GOT3 (cell line): ENCODE measurements around the gene OR10G6.
"Not testable (repeated sequence)": the region's sequence is repeated elsewhere in the genome, so short reads cannot be mapped to it uniquely, and the experiment has no call there.

Source experiments
- DNase-seq: peaks from one replicate; lab custom pipeline; 2025; ENCODE audit warnings: mixed read lengths; lab: John Stamatoyannopoulos, UW

Gene OR10G6, protein sequence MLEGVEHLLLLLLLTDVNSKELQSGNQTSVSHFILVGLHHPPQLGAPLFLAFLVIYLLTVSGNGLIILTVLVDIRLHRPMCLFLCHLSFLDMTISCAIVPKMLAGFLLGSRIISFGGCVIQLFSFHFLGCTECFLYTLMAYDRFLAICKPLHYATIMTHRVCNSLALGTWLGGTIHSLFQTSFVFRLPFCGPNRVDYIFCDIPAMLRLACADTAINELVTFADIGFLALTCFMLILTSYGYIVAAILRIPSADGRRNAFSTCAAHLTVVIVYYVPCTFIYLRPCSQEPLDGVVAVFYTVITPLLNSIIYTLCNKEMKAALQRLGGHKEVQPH

DNA sequence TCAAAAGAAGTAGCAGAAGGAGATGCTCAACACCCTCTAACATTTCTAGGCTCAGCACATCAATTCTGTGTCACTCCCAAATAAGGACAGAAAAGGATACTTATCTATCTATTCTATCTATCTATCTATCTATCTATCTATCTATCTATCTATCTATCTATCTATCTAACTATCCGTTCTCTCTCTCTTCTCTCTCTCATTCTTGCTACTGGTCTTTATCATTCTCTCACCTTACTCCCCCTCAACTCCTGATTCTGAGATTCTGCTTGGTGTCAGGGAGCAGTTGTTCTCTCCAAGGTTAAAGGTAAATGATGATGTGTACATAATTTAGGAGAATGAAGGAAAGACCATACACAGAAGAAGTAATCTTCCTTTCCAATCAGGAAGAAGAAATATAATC, at the start of gene OR10G6:
Gene OR10G6, minus strand, starts transcription at position 43 of the 400 bp plus-strand sequence. Its CDS starts 0 bp downstream, at position 43.
- no peak for DNase-seq

DNA sequence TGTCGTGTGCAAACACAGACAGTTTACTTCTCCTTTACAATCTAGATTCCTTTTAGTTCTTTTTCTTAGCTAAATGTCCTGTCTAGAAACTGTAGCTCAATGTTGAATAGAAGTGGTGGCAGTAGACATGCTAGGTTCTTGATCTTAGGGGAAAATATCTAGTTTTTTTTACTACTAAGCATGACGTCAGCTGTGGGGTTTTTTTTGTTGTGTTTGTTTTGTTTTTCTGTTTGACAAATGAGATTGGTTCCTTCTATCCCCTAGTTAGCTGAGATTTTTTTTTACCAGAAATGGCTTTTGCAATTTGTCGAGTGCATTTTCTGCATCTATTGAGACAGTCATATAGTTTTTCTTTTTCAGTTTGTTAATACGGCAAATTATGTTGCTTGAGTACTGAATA, 48.5 kb upstream of the OR10G6 start:
- no peak for DNase-seq

DNA sequence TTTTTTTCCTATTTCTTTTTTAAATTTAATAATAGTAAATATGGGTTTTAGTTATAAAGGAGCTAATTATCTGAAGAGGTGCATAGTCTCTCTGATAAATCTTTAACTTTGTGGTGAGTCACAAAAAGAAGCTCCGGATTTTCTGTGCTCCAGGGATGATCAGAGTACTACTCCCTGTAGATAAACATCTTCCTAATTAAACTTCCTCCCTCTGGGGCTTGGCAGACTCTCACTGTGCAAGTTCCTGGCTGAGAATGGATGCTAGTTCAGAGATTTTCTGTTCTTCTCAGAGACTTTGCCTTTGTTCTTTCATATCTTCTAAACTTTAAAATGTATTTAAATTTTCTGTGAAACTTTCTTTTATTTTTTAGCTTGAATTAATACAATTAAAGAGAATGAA, 46.3 kb upstream of the OR10G6 start, which contains the start of gene OR10G7:
Gene OR10G7, minus strand, starts transcription at position 72 of the 400 bp plus-strand sequence. CDS start 2,324 bp downstream, outside the sequence.
- no peak for DNase-seq

DNA sequence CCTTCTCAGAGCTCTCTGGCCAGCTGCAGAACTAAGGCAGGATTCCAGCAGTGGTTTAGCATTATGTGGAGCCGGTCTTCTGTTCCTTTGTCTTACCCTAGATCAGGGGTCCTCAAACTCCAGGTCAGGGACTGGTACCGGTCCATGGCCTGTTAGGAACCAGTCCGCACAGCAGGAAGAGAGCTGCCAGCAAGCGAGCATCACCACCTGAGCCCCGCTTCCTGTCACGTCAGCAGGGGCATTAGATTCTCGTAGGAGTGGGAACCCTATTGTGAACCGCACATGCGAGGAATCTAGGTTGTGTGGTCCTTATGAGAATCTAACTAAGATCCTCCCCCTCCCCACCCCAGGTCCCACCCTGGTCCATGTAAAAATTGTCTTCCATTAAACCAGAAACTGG, 44.6 kb upstream of the OR10G6 start:
- DNase-seq, result no peak

DNA sequence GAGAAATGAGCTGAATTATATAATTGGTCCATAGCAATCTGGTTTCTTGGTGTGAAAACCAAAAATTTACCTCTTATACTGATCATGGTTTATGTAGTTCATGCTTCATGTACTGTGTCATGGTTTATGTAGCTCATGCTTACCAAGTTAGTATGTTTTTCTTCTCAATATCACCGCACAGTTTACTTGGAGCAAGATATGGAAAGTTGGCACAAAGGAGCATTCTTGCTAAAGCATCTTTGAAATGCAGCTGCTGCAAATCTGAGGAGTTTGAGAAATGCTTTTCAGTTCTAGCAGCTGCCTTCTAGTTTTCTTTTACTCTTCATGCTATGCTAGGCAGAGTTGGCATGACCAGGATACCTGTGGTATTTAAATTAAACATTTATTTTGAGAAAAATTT, 41.7 kb upstream of the OR10G6 start:
- no peak for DNase-seq

DNA sequence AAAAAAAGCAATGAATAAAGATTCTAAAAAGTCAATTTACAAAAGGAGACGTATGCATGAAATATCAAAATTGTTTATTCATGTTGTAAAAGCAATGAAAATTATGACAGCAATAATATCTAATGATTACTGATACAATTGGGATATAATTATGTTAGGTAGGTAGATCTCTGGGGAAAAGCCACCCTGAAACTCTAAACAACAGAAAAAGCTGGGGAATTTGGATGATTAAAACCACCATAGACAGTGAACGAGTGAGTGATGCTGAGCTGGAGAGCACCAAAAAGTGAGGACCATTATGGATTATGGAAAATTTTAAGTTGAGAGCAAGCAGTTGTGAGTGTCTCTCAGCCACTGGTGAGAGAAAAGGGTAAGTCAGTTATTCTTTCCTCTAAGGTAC, 31.5 kb upstream of the OR10G6 start, which contains the start of gene OR10G8:
Gene OR10G8, plus strand, starts transcription at position 301 of the 400 bp plus-strand sequence. CDS start 2,825 bp downstream, outside the sequence.
- no peak for DNase-seq

DNA sequence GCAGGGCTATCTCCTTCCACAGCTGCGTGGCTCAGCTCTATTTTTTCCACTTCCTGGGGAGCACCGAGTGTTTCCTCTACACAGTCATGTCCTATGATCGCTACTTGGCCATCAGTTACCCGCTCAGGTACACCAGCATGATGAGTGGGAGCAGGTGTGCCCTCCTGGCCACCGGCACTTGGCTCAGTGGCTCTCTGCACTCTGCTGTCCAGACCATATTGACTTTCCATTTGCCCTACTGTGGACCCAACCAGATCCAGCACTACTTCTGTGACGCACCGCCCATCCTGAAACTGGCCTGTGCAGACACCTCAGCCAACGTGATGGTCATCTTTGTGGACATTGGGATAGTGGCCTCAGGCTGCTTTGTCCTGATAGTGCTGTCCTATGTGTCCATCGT, 20.9 kb upstream of the OR10G6 start:
- DNase-seq, result not testable (repeated sequence)

DNA sequence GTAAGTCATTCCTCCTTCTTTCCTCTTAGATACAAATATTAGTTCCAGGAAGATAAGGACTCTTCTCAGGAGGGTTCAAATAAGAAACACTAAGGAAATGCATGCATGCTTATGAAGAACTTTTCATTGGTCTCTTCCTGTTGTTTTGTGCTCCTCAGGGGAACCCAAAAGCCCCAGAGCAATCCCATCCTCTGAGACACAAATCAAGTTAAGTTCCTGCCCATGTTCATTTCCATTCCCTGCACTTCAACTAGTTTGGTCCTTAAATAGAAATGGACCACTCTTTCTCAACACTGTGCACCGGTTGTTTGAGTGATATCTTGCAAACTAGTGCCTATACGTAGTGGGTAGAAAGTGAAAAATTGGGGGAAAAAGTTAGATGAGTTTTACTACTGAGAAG, 17.7 kb upstream of the OR10G6 start, which contains the start of gene OR10G4:
Gene OR10G4, plus strand, starts transcription at position 301 of the 400 bp plus-strand sequence. CDS start 2,578 bp downstream, outside the sequence.
- DNase-seq, result no peak

DNA sequence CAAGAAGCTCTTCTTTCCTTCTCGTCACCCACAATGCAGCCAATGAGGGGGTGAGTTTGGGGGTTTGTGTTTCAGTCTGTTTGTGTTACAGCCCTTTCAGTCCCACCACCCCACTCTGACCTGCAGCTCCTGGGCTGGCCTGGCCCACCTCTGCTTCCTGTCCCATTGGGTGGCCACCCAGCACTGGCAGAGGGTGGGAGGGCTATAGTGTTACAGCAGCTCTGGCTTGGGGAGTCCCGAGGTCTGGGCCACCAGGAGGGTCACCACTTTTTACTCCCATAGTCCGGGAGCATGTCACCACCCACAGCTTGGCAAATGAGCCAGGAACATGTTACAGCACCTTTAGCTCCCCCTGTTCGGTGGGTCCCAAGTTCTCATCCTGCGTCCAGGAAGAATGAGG, 15.7 kb downstream of the OR10G6 start:
- no peak for DNase-seq

DNA sequence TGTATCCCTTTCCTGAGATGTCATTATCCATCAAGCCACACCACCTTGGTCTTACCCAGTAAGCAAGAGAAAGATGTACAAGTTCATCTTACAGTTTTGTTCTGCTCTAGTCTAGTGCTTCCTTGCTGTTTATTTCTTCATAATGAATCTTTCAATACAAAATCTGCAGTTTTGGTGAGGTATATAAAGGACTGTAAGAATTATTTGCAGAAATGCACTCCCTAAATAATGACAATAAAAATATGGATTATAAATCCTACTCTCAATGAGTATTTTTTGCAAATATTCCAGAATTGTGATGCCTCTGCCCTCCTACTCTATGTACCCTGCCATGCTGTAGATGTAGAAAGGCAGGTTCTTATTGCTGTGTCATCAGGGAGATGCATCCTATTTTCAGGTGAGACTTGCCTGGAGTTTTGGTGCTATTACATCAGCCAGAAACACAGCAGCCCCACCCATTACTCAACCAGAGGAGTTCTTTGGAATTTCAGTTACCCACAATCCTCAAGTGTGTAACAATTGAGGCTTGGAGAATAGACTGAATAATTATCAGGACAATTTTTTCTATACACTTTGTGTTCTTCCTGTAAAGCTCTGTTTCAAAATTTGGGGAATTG, 17.1 kb downstream of the OR10G6 start, which contains the start of gene OR10S1:
Gene OR10S1, minus strand, starts transcription at position 51 of the 617 bp plus-strand sequence. CDS start 117 bp downstream, outside the sequence.
- no peak for DNase-seq

DNA sequence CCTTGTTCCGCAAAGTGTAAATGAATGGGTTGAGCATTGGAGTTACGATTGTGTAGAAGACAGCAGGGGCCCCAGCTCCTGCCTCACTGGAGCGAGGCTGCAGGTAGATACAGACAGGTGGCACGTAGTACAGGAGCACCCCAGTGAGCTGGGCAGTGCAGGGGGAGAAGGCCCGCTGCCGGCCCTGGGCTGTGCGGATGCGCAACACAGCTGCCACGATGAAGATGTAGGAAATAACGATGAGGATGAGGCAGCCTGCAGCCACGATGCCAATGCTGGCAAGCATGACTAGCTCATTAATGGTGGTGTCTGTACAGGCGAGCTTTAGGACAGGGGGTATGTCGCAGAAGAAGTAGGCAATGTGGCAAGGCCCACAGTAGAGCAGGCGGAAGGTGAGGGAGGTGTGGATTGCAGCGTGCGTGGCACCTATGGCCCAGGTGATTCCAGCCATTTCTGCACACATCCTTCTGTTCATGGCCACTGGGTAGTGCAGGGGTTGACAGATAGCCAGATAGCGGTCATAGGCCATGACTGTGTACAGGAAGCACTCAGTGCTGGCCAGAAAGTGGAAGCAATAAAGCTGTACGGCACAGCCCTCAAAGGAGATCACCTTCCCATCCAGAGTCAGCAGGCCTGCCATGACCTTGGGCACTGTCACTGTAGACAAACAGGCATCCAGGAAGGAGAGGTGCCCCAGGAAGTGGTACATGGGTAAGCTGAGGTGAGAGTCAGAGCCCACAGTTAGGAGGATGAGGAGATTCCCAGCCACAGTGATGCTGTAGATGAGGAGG, 18.0 kb downstream of the OR10G6 start:
- DNase-seq, result no peak

DNA sequence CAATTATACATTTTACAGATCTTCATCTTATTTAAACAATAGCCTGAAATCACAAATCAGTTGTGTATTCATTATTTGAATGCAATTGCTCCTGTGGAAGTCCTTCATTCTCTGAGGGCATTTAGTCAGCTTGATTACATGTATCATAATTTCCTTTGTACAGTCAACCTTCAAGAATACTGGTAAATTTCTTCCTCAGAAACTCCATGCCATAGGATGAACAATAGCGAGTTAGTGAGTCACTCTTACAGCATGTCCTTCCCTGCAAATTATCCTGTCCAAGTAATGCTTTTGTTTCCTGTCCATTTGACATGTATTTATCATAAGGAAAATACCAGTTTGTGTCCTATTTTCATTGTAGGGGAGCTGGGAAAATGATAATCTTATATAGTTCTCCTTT, 21.1 kb downstream of the OR10G6 start:
- DNase-seq, result no peak

DNA sequence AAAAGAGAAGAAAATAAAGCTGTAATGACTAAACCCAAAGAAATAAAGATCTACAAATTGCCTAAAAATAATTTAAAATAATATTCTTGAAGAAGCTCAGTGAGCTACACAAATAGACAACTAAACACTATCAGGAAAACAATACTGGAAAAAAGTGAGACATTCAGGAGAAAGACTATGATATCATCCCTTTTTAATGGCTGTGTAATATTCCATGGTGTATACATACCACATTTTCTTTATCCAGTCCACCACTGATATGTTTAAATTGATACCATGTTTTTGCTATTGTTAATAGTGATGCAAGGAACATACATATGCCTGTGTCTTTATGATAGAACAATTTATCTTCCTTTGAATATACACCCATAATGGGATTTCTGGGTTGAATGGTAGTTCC, 38.2 kb downstream of the OR10G6 start:
- DNase-seq, result no peak

DNA sequence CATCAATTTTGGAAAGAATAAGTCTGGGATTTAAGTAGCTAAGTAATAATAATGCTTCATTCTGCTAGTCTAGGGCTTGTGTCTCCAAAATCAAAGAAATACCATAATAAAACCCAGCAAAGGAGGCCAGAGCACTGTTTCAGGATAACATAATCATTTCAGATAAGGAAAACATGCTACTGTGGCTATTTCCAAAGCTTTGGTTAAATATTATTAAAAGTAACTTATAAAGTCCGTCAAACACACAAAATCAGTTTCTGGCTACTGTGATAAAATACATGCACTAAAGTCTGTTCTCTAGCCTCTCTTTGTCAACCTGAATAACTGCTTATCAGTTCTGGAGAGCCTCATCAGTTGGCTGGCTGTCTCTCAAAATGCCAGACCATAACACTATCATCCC, 49.8 kb downstream of the OR10G6 start:
- DNase-seq, result no peak
